Omental fat pad (tissue), 4 donors: ENCODE data around the gene ITPR1. TPM values are rescaled to one million over a fixed set of nuclear protein-coding genes. Genes with fewer than 3 reads are reported as not detected.
A peak's percentile ranks its signal among the peaks of the same experiment; 100 is the strongest.

Source experiments
- ATAC-seq: fragments of 150-250 bp; one replicate; pipeline ENCODE4 v1.9.1; 2016; ENCODE audit warnings: mild to moderate bottlenecking, moderate library complexity; ENCODE audit not compliant: low FRiP score
- DNase-seq: peaks from one replicate; pipeline ENCODE4 v3.0.0-alpha.2; 2019; ENCODE audit warnings: low spot score
- total RNA-seq, 4 donors: library from RNA; depleted of rRNA; stranded (reverse); fragments of >200 nt; gene quantifications; one replicate each; pipeline ENCODE4 v1.1.0, GENCODE V29; 2016
- TF ChIP-seq, protein P1 (sequence below), 3 donors: fragments of 450-650 bp; IDR thresholded peaks; one replicate each; pipeline ENCODE4 v1.5.1; 2016 to 2017; ENCODE audit warnings: antibody characterized with exemption in 3 of 3, mild to moderate bottlenecking in 3 of 3, moderate library complexity in 2 of 3

ITPR1 gene
- total RNA-seq, 4 donors from 2014 or later, result 38.3 to 58.5 (median 41.3) TPM

- ATAC-seq, result no peak
- TF ChIP-seq, protein P1, sequence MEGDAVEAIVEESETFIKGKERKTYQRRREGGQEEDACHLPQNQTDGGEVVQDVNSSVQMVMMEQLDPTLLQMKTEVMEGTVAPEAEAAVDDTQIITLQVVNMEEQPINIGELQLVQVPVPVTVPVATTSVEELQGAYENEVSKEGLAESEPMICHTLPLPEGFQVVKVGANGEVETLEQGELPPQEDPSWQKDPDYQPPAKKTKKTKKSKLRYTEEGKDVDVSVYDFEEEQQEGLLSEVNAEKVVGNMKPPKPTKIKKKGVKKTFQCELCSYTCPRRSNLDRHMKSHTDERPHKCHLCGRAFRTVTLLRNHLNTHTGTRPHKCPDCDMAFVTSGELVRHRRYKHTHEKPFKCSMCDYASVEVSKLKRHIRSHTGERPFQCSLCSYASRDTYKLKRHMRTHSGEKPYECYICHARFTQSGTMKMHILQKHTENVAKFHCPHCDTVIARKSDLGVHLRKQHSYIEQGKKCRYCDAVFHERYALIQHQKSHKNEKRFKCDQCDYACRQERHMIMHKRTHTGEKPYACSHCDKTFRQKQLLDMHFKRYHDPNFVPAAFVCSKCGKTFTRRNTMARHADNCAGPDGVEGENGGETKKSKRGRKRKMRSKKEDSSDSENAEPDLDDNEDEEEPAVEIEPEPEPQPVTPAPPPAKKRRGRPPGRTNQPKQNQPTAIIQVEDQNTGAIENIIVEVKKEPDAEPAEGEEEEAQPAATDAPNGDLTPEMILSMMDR (IDR thresholded peaks at IDR 0.05), result no peak
- DNase-seq, result no peak
Measured at GRCh38 chr3:4739289-4740236, 246.4 kb downstream of the ITPR1 start.

- ATAC-seq (no peak), DNase-seq (no peak)
- TF ChIP-seq, protein P1 (IDR thresholded peaks at IDR 0.05), result no peak
Measured at GRCh38 chr3:4740397-4741105, 247.4 kb downstream of the ITPR1 start.

DNA sequence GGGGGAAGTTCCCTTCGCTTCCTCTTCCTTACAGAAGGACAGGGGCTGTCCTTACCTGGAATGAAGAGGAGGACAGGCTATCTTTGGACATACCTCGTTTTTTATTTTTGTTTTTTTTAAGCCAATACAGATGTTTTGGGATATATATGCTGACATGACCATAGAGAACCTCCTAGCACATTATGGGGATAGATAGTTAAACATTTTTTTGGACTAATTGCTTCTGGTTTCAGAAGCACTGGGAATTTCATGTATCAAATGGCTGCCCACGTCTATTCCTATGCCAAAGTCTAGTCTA lies 247.9 kb downstream of the ITPR1 start:
- ATAC-seq, result peak; percentile 26
- DNase-seq, result no peak
- TF ChIP-seq, protein P1 (IDR thresholded peaks at IDR 0.05), result no peak

DNA sequence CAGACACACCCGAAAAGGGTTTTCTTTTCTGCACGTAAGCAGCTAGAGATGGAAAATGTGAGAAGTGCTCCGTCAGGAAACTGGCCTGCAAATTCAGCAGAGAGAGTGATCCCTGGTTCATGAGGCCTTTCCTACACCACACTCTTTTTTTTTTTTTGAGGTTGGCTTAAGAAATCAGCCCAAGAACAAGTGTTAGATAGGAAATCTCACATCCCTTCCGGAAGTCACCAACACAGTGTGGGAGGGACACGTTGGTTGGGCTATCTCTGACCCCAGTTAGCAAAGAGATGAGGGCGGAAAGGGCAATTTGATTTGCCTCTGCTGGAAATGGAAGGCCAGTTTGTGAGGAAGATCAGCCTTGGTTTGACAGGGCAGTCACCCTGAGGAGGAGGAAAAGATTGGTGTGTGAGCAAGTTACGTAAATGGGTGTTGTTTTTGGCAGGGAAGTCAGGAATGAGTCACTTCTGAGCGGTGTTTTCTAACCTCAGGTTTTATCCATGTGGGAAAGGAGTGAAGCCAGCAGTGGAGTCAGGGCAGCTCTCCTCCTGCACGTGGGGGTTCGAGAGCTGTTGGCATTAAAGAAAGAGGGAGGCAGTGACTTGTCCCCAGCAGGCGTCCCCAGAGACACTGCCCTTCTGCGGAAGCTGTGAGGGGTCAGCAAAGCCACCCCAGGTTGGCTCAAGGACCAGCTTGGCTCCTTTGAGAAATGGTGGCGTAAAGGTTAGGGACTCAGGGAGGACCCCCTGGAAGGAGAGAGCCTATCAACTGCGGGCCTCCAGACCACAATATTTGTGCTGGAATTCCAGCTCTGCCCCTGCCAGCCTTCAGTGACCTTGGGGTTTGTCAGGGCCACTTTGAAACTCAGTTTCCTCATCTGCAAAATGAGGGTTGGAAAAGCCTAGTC lies 248.5 kb downstream of the ITPR1 start:
- DNase-seq (no peak), ATAC-seq (peak; percentile 84)
- TF ChIP-seq, protein P1 (IDR thresholded peaks at IDR 0.05), result no peak

DNA sequence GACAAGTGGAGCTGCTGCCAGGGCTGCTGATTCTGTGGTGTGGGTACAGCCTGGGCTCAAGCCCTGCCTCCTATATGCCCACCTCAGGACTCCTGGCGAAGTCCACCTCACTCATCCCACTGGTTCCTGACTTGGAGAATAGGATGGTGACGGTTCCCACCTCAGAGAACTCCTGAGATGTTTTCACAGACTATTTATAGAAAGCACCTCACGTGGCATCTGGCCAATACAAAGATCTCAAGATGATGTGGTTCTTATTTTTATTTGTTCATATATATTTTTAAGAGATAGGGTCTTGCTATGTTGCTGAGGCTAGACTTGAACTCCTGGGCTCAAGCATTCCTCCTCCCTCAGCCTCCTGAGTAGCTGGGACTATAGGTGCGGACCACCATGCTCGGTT lies 249.2 kb downstream of the ITPR1 start:
- ATAC-seq (no peak), DNase-seq (no peak)
- TF ChIP-seq, protein P1 (IDR thresholded peaks at IDR 0.05), result no peak

- TF ChIP-seq, protein P1 (IDR thresholded peaks at IDR 0.05), result no peak
- ATAC-seq (no peak), DNase-seq (no peak)
Measured at GRCh38 chr3:4743371-4743770, 250.2 kb downstream of the ITPR1 start.
